ENCODE results near the gene HABP2. TPM values are rescaled to one million over a fixed set of nuclear protein-coding genes. Genes with fewer than 3 reads are reported as not detected.
A peak's percentile ranks its signal among the peaks of the same experiment; 100 is the strongest.

Gene HABP2
- polyA plus RNA-seq, 4 donors = 0.41 to 0.89 (median 0.45) TPM

DNA sequence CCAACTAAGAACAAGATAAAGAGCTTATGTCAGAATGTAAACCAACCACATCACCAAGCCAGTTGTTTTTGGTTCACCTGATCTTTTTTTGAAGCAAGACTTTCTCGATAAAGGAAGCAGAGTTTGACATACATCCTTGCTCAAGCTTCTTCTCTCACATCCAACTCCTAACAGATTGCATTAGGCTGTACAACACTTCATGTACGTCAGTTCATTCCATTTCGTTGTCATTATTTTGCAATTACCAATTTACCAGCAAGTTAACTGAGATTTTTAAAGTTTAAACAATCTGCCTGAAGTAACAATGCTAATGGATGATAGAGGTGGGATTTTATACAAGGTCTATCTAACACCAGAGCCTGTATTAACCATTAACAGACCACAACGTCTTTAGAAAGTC, 70.0 kb downstream of the HABP2 start:
- DNase-seq (ENCODE audit: low read depth in 4 of 4, low spot score in 3 of 4) = no peak

DNA sequence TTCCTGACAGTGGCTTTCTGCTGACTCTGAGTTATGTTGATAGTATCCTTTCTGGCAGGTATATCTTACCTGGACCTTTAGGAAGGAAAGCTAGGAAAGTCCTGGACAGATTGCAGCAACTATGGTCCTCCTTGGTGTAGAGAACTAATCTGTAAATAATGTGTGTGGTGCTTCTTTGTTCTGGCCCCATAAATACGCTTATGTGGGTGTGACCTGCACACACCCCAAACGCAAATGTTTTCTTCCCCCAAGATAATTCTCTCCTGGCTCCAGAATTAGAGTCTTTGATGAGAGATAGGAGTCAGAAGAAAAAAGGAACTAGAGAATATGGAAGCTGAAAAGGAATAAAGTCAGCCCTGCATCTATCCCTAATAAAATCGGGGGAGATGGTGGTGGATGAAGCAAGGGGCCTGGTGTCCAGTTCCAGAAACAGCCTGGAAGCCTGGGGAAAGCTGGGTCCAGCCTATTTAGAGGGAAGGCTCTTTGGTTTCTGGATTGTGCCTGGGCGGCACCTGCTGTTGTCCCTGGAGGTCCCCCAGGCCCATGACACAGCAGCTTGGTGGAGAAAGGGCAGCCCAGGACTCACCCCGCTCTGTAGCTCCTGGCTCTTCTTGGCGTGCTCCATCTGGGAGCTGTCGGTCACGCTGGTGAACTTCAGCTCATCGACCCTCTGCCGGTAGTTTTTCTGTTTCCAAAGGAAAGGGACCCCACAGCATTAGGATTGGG, 72.8 kb downstream of the HABP2 start:
- DNase-seq (ENCODE audit: low read depth in 4 of 4, low spot score in 3 of 4) = no peak

DNA sequence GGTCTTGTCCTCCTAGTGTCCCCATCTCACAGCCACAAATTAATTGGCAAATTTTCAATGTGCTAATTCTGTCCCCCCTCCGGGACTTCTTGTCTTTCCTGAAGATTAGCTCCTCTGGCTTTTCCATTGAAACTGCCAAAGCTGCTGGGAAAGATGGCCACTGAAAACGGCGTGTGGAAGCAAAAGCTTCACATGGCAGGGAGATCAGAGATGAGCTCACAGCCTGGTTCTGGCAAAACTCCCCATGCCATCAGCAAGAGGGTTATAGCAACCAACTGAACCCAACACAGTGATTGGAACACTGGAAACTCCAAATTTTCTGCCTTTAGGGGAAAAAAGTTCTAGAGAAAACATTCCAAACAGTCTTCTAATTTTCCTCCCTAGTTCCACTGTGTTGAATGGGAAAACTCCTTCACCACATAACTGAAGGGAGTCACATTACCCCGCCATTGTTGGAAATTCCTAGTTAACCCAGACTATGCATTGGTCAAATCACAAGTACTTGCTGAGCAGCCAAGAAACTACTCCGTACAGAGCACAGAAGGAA, 74.0 kb downstream of the HABP2 start:
- no peak for DNase-seq (ENCODE audit: low read depth in 4 of 4, low spot score in 3 of 4)

DNA sequence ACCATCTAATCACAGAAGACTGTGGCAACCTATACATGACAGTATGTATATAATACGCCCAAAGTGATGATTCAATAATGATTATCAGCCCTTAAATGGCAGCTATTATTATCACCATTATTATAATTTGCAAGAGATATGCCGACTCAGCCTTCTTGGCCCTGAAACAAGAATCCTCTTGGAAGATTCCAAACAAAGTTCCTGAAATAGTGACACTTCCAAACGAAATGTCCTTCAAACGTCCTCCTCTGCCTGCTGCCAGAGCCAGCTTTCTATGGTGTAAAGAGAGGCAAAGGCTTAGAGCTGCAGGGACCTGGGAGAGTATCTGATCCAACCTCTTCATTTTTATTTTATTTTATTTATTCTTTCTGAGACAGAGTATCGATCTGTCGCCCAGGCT, 75.0 kb downstream of the HABP2 start:
- DNase-seq (ENCODE audit: low read depth in 4 of 4, low spot score in 3 of 4) = no peak

DNA sequence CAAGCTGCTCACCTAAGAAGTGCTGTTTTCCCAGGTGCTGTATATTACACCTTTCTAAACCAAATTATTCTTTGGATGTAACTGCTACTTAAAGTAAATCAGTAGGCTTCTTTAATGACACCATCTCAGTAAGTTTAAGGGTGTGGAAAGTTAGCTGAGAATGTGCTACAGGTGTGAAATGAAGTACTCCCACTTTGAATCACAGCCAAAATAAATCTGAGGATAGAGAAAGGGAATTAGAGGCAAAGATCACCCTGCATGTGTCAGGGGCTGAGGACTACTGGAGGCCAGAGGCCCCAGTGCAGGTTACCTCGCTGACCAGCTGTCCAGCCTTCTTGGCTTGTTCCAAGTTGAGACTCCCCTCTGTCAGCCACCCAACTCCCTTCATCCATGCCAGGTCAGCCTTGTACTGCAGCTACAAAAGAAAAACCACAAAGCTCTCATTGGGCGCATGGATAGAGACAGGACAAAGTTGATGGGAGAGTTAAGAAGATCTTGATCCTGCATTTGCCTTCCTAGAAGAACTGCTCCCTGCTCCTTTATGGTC, 75.8 kb downstream of the HABP2 start:
- no peak for DNase-seq (ENCODE audit: low read depth in 4 of 4, low spot score in 3 of 4)

DNA sequence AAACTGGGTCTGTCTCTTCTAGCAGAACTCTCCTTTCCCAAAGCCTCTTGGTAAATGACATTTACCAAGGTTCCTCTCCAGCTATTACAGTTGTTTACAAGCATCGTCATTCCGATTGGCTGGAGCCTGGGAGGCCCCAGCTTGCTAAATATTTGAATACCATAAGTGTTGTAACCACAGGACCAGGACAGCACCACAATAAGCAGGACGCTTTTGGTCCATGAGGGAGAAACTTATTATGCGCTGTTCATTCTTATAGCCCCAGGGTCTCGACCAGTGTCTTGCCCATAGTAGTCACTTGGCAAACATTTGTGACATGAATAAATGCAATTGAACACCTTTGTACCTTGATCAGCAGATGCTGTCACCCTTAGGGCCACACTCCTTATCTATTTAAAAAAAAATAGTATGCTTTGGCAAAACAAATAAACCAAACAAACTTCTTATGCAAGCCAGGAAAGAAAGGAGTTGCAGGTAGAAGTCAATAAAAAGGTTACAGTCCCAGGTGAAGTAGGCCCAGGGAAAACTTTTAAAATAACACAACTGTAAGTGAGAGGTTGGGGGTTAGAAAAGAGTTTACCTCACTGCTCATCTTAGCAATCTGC, 78.2 kb downstream of the HABP2 start:
- DNase-seq (ENCODE audit: low read depth in 4 of 4, low spot score in 3 of 4) = no peak

DNA sequence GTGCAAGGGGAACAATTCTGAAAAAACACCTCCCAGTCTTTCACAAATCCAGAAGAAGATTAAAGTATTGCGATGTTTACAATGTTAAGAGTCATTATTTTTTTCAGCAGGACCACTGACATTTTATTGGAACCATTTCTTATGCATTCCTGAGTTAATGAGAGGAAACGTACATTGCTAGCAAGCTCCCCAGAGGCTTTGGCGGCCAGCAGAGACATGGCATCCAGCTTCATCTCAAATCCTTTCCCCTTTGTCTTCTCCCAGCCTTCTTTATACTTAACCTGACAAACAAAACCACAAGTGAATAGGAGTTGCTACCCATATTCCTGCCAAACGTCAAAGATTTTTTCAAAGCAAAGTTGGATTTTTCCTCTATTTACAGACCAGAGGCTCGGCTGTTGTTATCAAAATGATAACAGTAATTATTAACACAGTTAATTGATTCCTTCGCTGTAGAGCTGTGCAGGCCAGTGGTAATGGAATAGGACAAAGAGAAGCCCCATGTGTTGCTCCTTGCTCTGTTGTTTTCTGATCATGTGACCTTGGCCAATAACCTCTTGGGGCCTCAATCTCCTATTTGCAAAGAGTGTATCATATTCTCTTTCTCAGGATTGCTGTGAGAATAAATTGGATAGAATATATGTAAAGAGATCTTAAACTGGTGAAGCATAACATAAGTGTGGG, 79.0 kb downstream of the HABP2 start:
- DNase-seq (ENCODE audit: low read depth in 4 of 4, low spot score in 3 of 4) = peak in 1 of 4 donors; percentile 20

Other genes starting within 250 kb of the HABP2 start
- gene NRAP, start 111.0 kb downstream of the HABP2 start, polyA plus RNA-seq (ENCODE audit: insufficient read length in 4 of 4) = under 1 TPM in 1 of 4 donors, not detected in 3; 0.01 TPM
- 10 to 100 TPM; 28.2 to 33.8 (median 30.4) TPM for gene CASP7, start 126.9 kb downstream of the HABP2 start, polyA plus RNA-seq (ENCODE audit: insufficient read length in 4 of 4)
- under 1 TPM; 0.04 to 0.20 (median 0.13) TPM for gene PLEKHS1, start 198.6 kb downstream of the HABP2 start, polyA plus RNA-seq (ENCODE audit: insufficient read length in 4 of 4)

Measured in right renal pelvis (tissue), 4 donors.